ENCODE results near the gene POU4F3. TPM values are rescaled to one million over a fixed set of nuclear protein-coding genes. Genes with fewer than 3 reads are reported as not detected.
"Not testable (repeated sequence)": the region's sequence is repeated elsewhere in the genome, so short reads cannot be mapped to it uniquely, and the experiment has no call there.

POU4F3 gene
- not detected for polyA plus RNA-seq (2012; ENCODE audit: low read depth, missing spikeins)

- DNase-seq (ENCODE audit: insufficient read length, low spot score): no peak
- no peak for FAIRE-seq
- no peak for TF ChIP-seq POLR2AphosphoS5 (IDR thresholded peaks at IDR 0.05; ENCODE audit: low read depth, low read length)
- TF ChIP-seq SPI1 (IDR thresholded peaks at IDR 0.05; ENCODE audit: low read depth, low read length): no peak
- TF ChIP-seq TAF1 (IDR thresholded peaks at IDR 0.05; ENCODE audit: low read depth, low read length): no peak
- no peak for TF ChIP-seq PAX5 (IDR thresholded peaks at IDR 0.05; ENCODE audit: insufficient read depth, low read length, severe bottlenecking)
- TF ChIP-seq POLR2A (IDR thresholded peaks at IDR 0.05; ENCODE audit: low read depth, low read length): no peak
- TF ChIP-seq POU2F2 (IDR thresholded peaks at IDR 0.05; ENCODE audit: low read depth, low read length): no peak
Observed at GRCh38 chr5:146338774-146339714, at the start of gene POU4F3. Gene POU4F3 (plus strand): TSS chr5:146338839. CDS start chr5:146339113, 274 bp downstream.

GRCh38 chr5:146290318-146290717, 48.3 kb upstream of the POU4F3 start:
- FAIRE-seq (peak; percentile 28), DNase-seq (ENCODE audit: insufficient read length, low spot score) (no peak)
- TF ChIP-seq PAX5 (IDR thresholded peaks at IDR 0.05; ENCODE audit: insufficient read depth, low read length, severe bottlenecking) (no peak), POU2F2 (IDR thresholded peaks at IDR 0.05; ENCODE audit: low read depth, low read length) (no peak), POLR2AphosphoS5 (IDR thresholded peaks at IDR 0.05; ENCODE audit: low read depth, low read length) (no peak), SPI1 (IDR thresholded peaks at IDR 0.05; ENCODE audit: low read depth, low read length) (no peak), POLR2A (IDR thresholded peaks at IDR 0.05; ENCODE audit: low read depth, low read length) (no peak)

GRCh38 chr5:146291421-146292074, 47.1 kb upstream of the POU4F3 start:
- FAIRE-seq: peak; percentile 5
- DNase-seq (ENCODE audit: insufficient read length, low spot score): peak; percentile 9

GRCh38 chr5:146296245-146296644, 42.4 kb upstream of the POU4F3 start:
- TF ChIP-seq TAF1 (IDR thresholded peaks at IDR 0.05; ENCODE audit: low read depth, low read length): no peak
- no peak for TF ChIP-seq POLR2A (IDR thresholded peaks at IDR 0.05; ENCODE audit: low read depth, low read length)
- no peak for TF ChIP-seq PAX5 (IDR thresholded peaks at IDR 0.05; ENCODE audit: insufficient read depth, low read length, severe bottlenecking)
- TF ChIP-seq POLR2AphosphoS5 (IDR thresholded peaks at IDR 0.05; ENCODE audit: low read depth, low read length): no peak
- TF ChIP-seq SPI1 (IDR thresholded peaks at IDR 0.05; ENCODE audit: low read depth, low read length): no peak
- TF ChIP-seq POU2F2 (IDR thresholded peaks at IDR 0.05; ENCODE audit: low read depth, low read length): no peak
- FAIRE-seq: no peak
- DNase-seq (ENCODE audit: insufficient read length, low spot score): no peak

More at GRCh38 chr5:146291421-146292074, 47.1 kb upstream of the POU4F3 start:
- TF ChIP-seq POU2F2 (IDR thresholded peaks at IDR 0.05; ENCODE audit: low read depth, low read length): no peak
- no peak for TF ChIP-seq SPI1 (IDR thresholded peaks at IDR 0.05; ENCODE audit: low read depth, low read length)

GRCh38 chr5:146298920-146299319, 39.7 kb upstream of the POU4F3 start:
- FAIRE-seq; DNase-seq (ENCODE audit: insufficient read length, low spot score): not testable (repeated sequence)

- FAIRE-seq (no peak), DNase-seq (ENCODE audit: insufficient read length, low spot score) (no peak)
- no peak for TF ChIP-seq POLR2AphosphoS5 (IDR thresholded peaks at IDR 0.05; ENCODE audit: low read depth, low read length)
- no peak for TF ChIP-seq SPI1 (IDR thresholded peaks at IDR 0.05; ENCODE audit: low read depth, low read length)
- no peak for TF ChIP-seq TAF1 (IDR thresholded peaks at IDR 0.05; ENCODE audit: low read depth, low read length)
- TF ChIP-seq POU2F2 (IDR thresholded peaks at IDR 0.05; ENCODE audit: low read depth, low read length): no peak
- TF ChIP-seq POLR2A (IDR thresholded peaks at IDR 0.05; ENCODE audit: low read depth, low read length): no peak
- no peak for TF ChIP-seq PAX5 (IDR thresholded peaks at IDR 0.05; ENCODE audit: insufficient read depth, low read length, severe bottlenecking)
Observed at GRCh38 chr5:146301626-146302025, 37.0 kb upstream of the POU4F3 start.

GRCh38 chr5:146302406-146302805, 36.2 kb upstream of the POU4F3 start:
- FAIRE-seq: no peak
- TF ChIP-seq POLR2AphosphoS5 (IDR thresholded peaks at IDR 0.05; ENCODE audit: low read depth, low read length) (no peak), TAF1 (IDR thresholded peaks at IDR 0.05; ENCODE audit: low read depth, low read length) (no peak), PAX5 (IDR thresholded peaks at IDR 0.05; ENCODE audit: insufficient read depth, low read length, severe bottlenecking) (no peak)
- no peak for DNase-seq (ENCODE audit: insufficient read length, low spot score)

GRCh38 chr5:146306838-146307237, 31.8 kb upstream of the POU4F3 start:
- DNase-seq (ENCODE audit: insufficient read length, low spot score): no peak
- no peak for FAIRE-seq
- TF ChIP-seq POU2F2 (IDR thresholded peaks at IDR 0.05; ENCODE audit: low read depth, low read length) (no peak), POLR2A (IDR thresholded peaks at IDR 0.05; ENCODE audit: low read depth, low read length) (no peak), SPI1 (IDR thresholded peaks at IDR 0.05; ENCODE audit: low read depth, low read length) (no peak), PAX5 (IDR thresholded peaks at IDR 0.05; ENCODE audit: insufficient read depth, low read length, severe bottlenecking) (no peak), POLR2AphosphoS5 (IDR thresholded peaks at IDR 0.05; ENCODE audit: low read depth, low read length) (no peak), TAF1 (IDR thresholded peaks at IDR 0.05; ENCODE audit: low read depth, low read length) (no peak)

- TF ChIP-seq TAF1 (IDR thresholded peaks at IDR 0.05; ENCODE audit: low read depth, low read length) (no peak), PAX5 (IDR thresholded peaks at IDR 0.05; ENCODE audit: insufficient read depth, low read length, severe bottlenecking) (no peak), POU2F2 (IDR thresholded peaks at IDR 0.05; ENCODE audit: low read depth, low read length) (no peak), POLR2A (IDR thresholded peaks at IDR 0.05; ENCODE audit: low read depth, low read length) (no peak), POLR2AphosphoS5 (IDR thresholded peaks at IDR 0.05; ENCODE audit: low read depth, low read length) (no peak), SPI1 (IDR thresholded peaks at IDR 0.05; ENCODE audit: low read depth, low read length) (no peak)
- FAIRE-seq (no peak), DNase-seq (ENCODE audit: insufficient read length, low spot score) (no peak)
Observed at GRCh38 chr5:146307796-146308195, 30.8 kb upstream of the POU4F3 start.

- TF ChIP-seq POLR2A (IDR thresholded peaks at IDR 0.05; ENCODE audit: low read depth, low read length) (no peak), SPI1 (IDR thresholded peaks at IDR 0.05; ENCODE audit: low read depth, low read length) (no peak), TAF1 (IDR thresholded peaks at IDR 0.05; ENCODE audit: low read depth, low read length) (no peak), PAX5 (IDR thresholded peaks at IDR 0.05; ENCODE audit: insufficient read depth, low read length, severe bottlenecking) (no peak), POU2F2 (IDR thresholded peaks at IDR 0.05; ENCODE audit: low read depth, low read length) (no peak), POLR2AphosphoS5 (IDR thresholded peaks at IDR 0.05; ENCODE audit: low read depth, low read length) (no peak)
- FAIRE-seq: no peak
- DNase-seq (ENCODE audit: insufficient read length, low spot score): no peak
Observed at GRCh38 chr5:146310540-146310939, 28.1 kb upstream of the POU4F3 start.

Data from GM12891 (cell line).